ENCODE results near the gene TCEANC. TPM values are rescaled to one million over a fixed set of nuclear protein-coding genes. Genes with fewer than 3 reads are reported as not detected.

TCEANC gene
- total RNA-seq, 1 donor, result 6.2 TPM

DNA sequence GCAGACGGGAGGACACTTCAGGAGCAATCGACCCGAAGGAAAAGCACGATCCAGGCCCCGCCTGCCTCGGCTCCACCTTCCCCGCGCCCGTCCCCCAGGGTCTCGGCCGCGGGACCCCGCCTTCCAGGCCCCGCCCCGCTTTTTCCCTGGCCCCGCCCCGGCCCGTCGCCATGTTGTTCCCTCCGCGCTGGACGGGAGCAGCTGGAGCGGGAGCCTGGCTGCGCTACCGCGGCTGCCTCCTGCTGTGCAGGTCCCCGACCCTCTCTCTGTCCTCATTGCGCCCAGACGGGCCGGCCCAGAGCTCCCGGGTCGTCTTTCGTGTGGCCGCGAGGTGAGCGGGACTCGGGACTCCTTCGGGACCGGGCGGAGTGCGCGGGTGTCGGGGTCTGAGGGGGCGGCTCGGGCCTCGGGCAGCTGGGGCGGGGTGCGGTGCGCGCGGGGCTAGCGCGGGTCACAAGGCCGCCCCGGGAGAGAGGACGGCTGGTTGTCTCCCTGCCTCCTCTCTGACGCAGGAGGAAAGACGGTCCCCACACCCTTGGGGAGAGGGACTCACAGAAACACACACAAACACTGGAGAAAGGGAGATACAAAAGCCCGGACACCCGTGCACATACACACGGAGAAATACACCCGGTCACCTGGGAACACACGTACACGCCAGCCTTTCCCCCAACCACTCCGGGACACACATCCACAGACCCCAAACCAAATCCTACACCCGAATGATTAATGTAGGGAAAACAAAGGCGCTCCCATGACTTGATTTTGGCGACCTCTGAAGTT lies 36.2 kb downstream of the TCEANC start, which contains the start of gene RAB9A:
RAB9A (plus strand) TSS at position 171 of the 783 bp plus-strand sequence. CDS start 19,619 bp downstream, outside the sequence.
- Histone ChIP-seq H3K79me2 (ENCODE audit: insufficient read depth, low read length) (peaks cover 50% of the 10 kb centered on the region), H3K9me3 (ENCODE audit: low read depth, low read length) (no peaks in the 10 kb centered on the region), H2AFZ (ENCODE audit: low read length) (peak within 1 kb of the TSS; percentile 88), H4K20me1 (ENCODE audit: insufficient read depth, low read length) (peaks cover 23% of the 10 kb centered on the region), H3K4me3 (ENCODE audit: insufficient read depth, low read length) (peak within 1 kb of the TSS; percentile 89), H3K4me2 (ENCODE audit: insufficient read depth, low read length) (peak within 1 kb of the TSS; percentile 93), H3K27me3 (ENCODE audit: insufficient read depth, low read length) (no peaks in the 10 kb centered on the region), H3K27ac (ENCODE audit: low read depth, low read length) (peak within 1 kb of the TSS; percentile 82), H3K4me1 (ENCODE audit: insufficient read depth, low read length) (peaks cover 25% of the 10 kb centered on the region), H3K36me3 (ENCODE audit: insufficient read depth, low read length) (no peaks in the 10 kb centered on the region)
- peak; percentile 95 for DNase-seq (ENCODE audit: insufficient read length, low spot score, missing footprints)
- TF ChIP-seq, protein P1, sequence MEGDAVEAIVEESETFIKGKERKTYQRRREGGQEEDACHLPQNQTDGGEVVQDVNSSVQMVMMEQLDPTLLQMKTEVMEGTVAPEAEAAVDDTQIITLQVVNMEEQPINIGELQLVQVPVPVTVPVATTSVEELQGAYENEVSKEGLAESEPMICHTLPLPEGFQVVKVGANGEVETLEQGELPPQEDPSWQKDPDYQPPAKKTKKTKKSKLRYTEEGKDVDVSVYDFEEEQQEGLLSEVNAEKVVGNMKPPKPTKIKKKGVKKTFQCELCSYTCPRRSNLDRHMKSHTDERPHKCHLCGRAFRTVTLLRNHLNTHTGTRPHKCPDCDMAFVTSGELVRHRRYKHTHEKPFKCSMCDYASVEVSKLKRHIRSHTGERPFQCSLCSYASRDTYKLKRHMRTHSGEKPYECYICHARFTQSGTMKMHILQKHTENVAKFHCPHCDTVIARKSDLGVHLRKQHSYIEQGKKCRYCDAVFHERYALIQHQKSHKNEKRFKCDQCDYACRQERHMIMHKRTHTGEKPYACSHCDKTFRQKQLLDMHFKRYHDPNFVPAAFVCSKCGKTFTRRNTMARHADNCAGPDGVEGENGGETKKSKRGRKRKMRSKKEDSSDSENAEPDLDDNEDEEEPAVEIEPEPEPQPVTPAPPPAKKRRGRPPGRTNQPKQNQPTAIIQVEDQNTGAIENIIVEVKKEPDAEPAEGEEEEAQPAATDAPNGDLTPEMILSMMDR (IDR thresholded peaks at IDR 0.05; ENCODE audit: extremely low read depth, low read depth, low read length), result no peak

DNA sequence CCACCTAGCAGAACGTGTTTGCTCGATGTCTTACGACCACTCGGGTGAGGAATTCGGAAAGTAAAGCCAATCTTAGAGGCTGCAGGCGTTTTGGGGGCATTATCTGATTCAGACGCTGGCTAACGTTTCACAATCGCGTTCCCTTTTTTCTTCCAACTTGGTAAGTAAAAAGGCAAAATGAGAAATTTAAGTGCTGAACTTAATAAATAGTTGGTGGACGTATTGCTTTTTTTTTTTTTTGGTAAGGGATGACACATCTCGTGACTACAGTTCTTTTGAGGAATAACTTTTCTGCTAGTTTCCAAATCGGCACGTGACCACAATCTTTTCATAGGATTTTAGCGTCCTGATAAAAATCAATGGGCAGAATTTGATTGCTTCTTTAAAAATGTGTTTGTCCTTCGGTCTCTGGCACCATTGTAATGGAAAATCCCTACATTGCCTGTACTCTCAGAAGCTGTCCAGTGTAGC lies 36.8 kb downstream of the TCEANC start:
- peaks cover 29% of the 10 kb centered on the region for H4K20me1 ChIP-seq (ENCODE audit: insufficient read depth, low read length)
- peak overlapping the region; percentile 89 for H3K4me3 ChIP-seq (ENCODE audit: insufficient read depth, low read length)
- H3K9me3 ChIP-seq (ENCODE audit: low read depth, low read length), result no peaks in the 10 kb centered on the region
- peak overlapping the region; percentile 82 for H3K27ac ChIP-seq (ENCODE audit: low read depth, low read length)
- DNase-seq (ENCODE audit: insufficient read length, low spot score, missing footprints), result no peak
- peak overlapping the region; percentile 88 for H2AFZ ChIP-seq (ENCODE audit: low read length)
- H3K4me1 ChIP-seq (ENCODE audit: insufficient read depth, low read length), result peaks cover 29% of the 10 kb centered on the region
- TF ChIP-seq, protein P1 (IDR thresholded peaks at IDR 0.05; ENCODE audit: extremely low read depth, low read depth, low read length), result no peak
- no peaks in the 10 kb centered on the region for H3K36me3 ChIP-seq (ENCODE audit: insufficient read depth, low read length)
- H3K4me2 ChIP-seq (ENCODE audit: insufficient read depth, low read length), result peak overlapping the region; percentile 93
- peaks cover 57% of the 10 kb centered on the region for H3K79me2 ChIP-seq (ENCODE audit: insufficient read depth, low read length)
- no peaks in the 10 kb centered on the region for H3K27me3 ChIP-seq (ENCODE audit: insufficient read depth, low read length)

DNA sequence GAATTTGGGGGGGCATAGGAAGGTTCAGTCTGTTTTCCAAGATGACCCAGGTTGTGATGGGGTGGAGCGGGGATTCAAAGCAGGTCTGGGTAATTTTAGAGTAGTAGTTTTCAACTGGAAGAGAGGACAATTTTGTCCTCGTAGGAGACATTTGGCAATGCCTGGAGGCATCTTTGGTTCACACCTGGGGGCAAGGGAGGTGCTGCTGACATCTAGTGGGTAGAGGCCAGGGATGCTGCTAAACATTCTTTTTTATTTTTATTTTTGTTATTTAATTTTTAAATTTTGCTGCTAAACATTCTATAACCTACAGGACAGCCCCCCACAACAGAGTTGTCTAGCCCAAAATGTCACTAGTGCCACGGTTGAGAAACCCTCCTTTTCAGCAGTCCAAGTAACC lies 37.9 kb downstream of the TCEANC start:
- TF ChIP-seq, protein P1 (IDR thresholded peaks at IDR 0.05; ENCODE audit: extremely low read depth, low read depth, low read length), result peak; percentile 23
- no peaks in the 10 kb centered on the region for H3K27me3 ChIP-seq (ENCODE audit: insufficient read depth, low read length)
- no peak overlapping the region for H3K27ac ChIP-seq (ENCODE audit: low read depth, low read length)
- DNase-seq (ENCODE audit: insufficient read length, low spot score, missing footprints), result no peak
- H2AFZ ChIP-seq (ENCODE audit: low read length), result no peak overlapping the region
- H3K4me3 ChIP-seq (ENCODE audit: insufficient read depth, low read length), result peak overlapping the region; percentile 89
- peaks cover 30% of the 10 kb centered on the region for H4K20me1 ChIP-seq (ENCODE audit: insufficient read depth, low read length)
- H3K79me2 ChIP-seq (ENCODE audit: insufficient read depth, low read length), result peaks cover 67% of the 10 kb centered on the region
- H3K36me3 ChIP-seq (ENCODE audit: insufficient read depth, low read length), result no peaks in the 10 kb centered on the region
- H3K9me3 ChIP-seq (ENCODE audit: low read depth, low read length), result no peaks in the 10 kb centered on the region
- H3K4me2 ChIP-seq (ENCODE audit: insufficient read depth, low read length), result peak overlapping the region; percentile 93
- peaks cover 29% of the 10 kb centered on the region for H3K4me1 ChIP-seq (ENCODE audit: insufficient read depth, low read length)

DNA sequence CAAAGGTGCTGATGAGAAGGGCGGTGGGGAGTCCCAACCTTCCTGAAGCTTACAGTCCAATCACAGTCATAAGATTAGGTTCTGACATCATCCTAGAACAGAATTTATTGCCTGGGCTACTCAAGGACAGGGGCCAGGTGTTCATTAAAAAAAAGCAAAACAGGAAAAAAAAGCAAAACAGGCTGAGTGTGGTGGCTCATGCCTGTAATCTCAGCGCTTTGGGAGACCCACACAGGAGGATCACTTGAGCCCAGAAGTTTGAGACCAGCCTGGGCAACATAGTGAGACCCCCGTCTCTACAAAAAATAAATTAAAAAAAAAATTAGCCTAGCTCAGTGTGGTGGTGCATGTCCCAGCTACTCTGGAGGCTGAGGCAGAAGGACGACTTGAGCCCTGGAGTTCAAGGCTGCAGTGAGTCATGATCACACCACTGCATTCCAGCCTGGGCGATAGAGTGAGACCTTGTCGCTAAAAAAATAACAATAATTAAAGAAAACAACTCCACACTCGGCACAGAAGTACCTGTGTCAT lies 39.0 kb downstream of the TCEANC start:
- TF ChIP-seq, protein P1 (IDR thresholded peaks at IDR 0.05; ENCODE audit: extremely low read depth, low read depth, low read length), result no peak
- H3K79me2 ChIP-seq (ENCODE audit: insufficient read depth, low read length), result peaks cover 77% of the 10 kb centered on the region
- no peak overlapping the region for H2AFZ ChIP-seq (ENCODE audit: low read length)
- no peaks in the 10 kb centered on the region for H3K27me3 ChIP-seq (ENCODE audit: insufficient read depth, low read length)
- no peak overlapping the region for H3K27ac ChIP-seq (ENCODE audit: low read depth, low read length)
- peaks cover 37% of the 10 kb centered on the region for H4K20me1 ChIP-seq (ENCODE audit: insufficient read depth, low read length)
- no peak overlapping the region for H3K4me2 ChIP-seq (ENCODE audit: insufficient read depth, low read length)
- no peaks in the 10 kb centered on the region for H3K36me3 ChIP-seq (ENCODE audit: insufficient read depth, low read length)
- peaks cover 29% of the 10 kb centered on the region for H3K4me1 ChIP-seq (ENCODE audit: insufficient read depth, low read length)
- no peak overlapping the region for H3K4me3 ChIP-seq (ENCODE audit: insufficient read depth, low read length)
- H3K9me3 ChIP-seq (ENCODE audit: low read depth, low read length), result no peaks in the 10 kb centered on the region
- DNase-seq (ENCODE audit: insufficient read length, low spot score, missing footprints), result no peak

Data from osteoblast (primary cell).